HEK293 (cell line): Measurements from ENCODE around the gene SLC39A10.
"Not testable (repeated sequence)": the region's sequence is repeated elsewhere in the genome, so short reads cannot be mapped to it uniquely, and the experiment has no call there.

ENCODE experiments used
- CTCF ChIA-PET: fragments of 350-600 bp; formaldehyde crosslinking; extraction: SDS; loops from one replicate; lab custom pipeline; 2021; ENCODE audit warnings: antibody characterized with exemption; lab: Yijun Ruan, JAX
- POLR2A ChIA-PET: fragments of 300-600 bp; formaldehyde crosslinking; extraction: SDS; loops from one replicate; lab custom pipeline; 2020; ENCODE audit warnings: antibody characterized with exemption, inconsistent platforms; lab: Yijun Ruan, JAX
- H3K27ac ChIP-seq: fragments of 200-500 bp; sonication (Bioruptor generic); 2 replicates; pipeline ENCODE4 v1.5.1; 2014; ENCODE audit warnings: low read depth, low read length, control low read depth, inconsistent platforms; ENCODE audit errors: extremely low read depth
- H3K36me3 ChIP-seq, 2 experiments: fragments of 200-500 bp in 1 of 2; sonication (Bioruptor generic) in 1 of 2; 1 replicate in 1 of 2; 2 replicates in 1 of 2; pipeline ENCODE4 v1.5.1; 2014 to 2017; ENCODE audit warnings: inconsistent platforms in 2 of 2, low read length in 2 of 2; ENCODE audit not compliant: control insufficient read depth in 2 of 2, insufficient read depth in 1 of 2
- H3K4me1 ChIP-seq: fragments of 200-500 bp; sonication (Bioruptor generic); 2 replicates; pipeline ENCODE4 v1.5.1; 2014; ENCODE audit warnings: mild to moderate bottlenecking, low read length, inconsistent platforms; ENCODE audit not compliant: control insufficient read depth, insufficient read depth
- H3K4me3 ChIP-seq: 2 replicates; pipeline ENCODE4 v1.5.1; 2011; ENCODE audit warnings: low read depth, mild to moderate bottlenecking, control low read depth, low read length, moderate library complexity
- H3K9me3 ChIP-seq: fragments of 200-500 bp; sonication (Bioruptor generic); 2 replicates; pipeline ENCODE4 v1.5.1; 2014; ENCODE audit warnings: low read depth, low read length, inconsistent platforms; ENCODE audit not compliant: control insufficient read depth, insufficient read depth
- BCL6B ChIP-seq: fragments of 450-650 bp; formaldehyde crosslinking; IDR thresholded peaks from 2 replicates; pipeline ENCODE4 v1.5.1; 2017; ENCODE audit warnings: missing biosample characterization, missing genetic modification characterization
- HOXA7 ChIP-seq: sonication (generic); formaldehyde crosslinking; IDR thresholded peaks from 2 replicates; pipeline ENCODE4 v1.8.1; 2022; ENCODE audit warnings: missing genetic modification reagents, borderline replicate concordance
- KLF7 ChIP-seq: fragments of 450-650 bp; formaldehyde crosslinking; IDR thresholded peaks from 2 replicates; pipeline ENCODE4 v1.5.1; 2016; ENCODE audit warnings: missing biosample characterization, missing genetic modification characterization, borderline replicate concordance
- KLF8 ChIP-seq: fragments of 450-650 bp; formaldehyde crosslinking; IDR thresholded peaks from 2 replicates; pipeline ENCODE4 v1.5.1; 2016; ENCODE audit warnings: missing biosample characterization, missing genetic modification characterization
- OSR2 ChIP-seq: fragments of 450-650 bp; formaldehyde crosslinking; IDR thresholded peaks from 2 replicates; pipeline ENCODE4 v1.5.1; 2016; ENCODE audit warnings: missing biosample characterization, missing genetic modification characterization
- PATZ1 ChIP-seq: fragments of 450-650 bp; formaldehyde crosslinking; IDR thresholded peaks from 2 replicates; pipeline ENCODE4 v1.5.1; 2016; ENCODE audit warnings: missing biosample characterization, missing genetic modification characterization
- PRDM10 ChIP-seq: fragments of 450-650 bp; formaldehyde crosslinking; IDR thresholded peaks from 2 replicates; pipeline ENCODE4 v1.5.1; 2016; ENCODE audit warnings: missing biosample characterization, missing genetic modification characterization
- RBAK ChIP-seq: fragments of 450-650 bp; formaldehyde crosslinking; IDR thresholded peaks from 2 replicates; pipeline ENCODE4 v1.5.1; 2016; ENCODE audit warnings: missing biosample characterization, missing genetic modification characterization
- YY2 ChIP-seq: fragments of 450-650 bp; formaldehyde crosslinking; IDR thresholded peaks from 2 replicates; pipeline ENCODE4 v1.5.1; 2016; ENCODE audit warnings: missing biosample characterization, missing genetic modification characterization
- ZFHX2 ChIP-seq: fragments of 450-650 bp; formaldehyde crosslinking; conservative IDR thresholded peaks from 2 replicates; pipeline ENCODE4 v1.5.1; 2016; ENCODE audit warnings: missing biosample characterization, missing genetic modification characterization
- ZNF121 ChIP-seq: fragments of 450-650 bp; formaldehyde crosslinking; IDR thresholded peaks from 2 replicates; pipeline ENCODE4 v1.5.1; 2016; ENCODE audit warnings: missing biosample characterization, missing genetic modification characterization
- ZNF174 ChIP-seq: fragments of 450-650 bp; formaldehyde crosslinking; IDR thresholded peaks from 2 replicates; pipeline ENCODE4 v1.5.0; 2017; ENCODE audit warnings: missing biosample characterization, mild to moderate bottlenecking, missing genetic modification characterization
- ZNF175 ChIP-seq: fragments of 450-650 bp; formaldehyde crosslinking; IDR thresholded peaks from 2 replicates; pipeline ENCODE4 v1.5.1; 2016; ENCODE audit warnings: missing biosample characterization, missing genetic modification characterization
- ZNF2 ChIP-seq: fragments of 450-650 bp; formaldehyde crosslinking; IDR thresholded peaks from 2 replicates; pipeline ENCODE4 v1.5.1; 2016; ENCODE audit warnings: missing biosample characterization, missing genetic modification characterization
- ZNF23 ChIP-seq: fragments of 450-650 bp; formaldehyde crosslinking; IDR thresholded peaks from 2 replicates; pipeline ENCODE4 v1.5.1; 2016; ENCODE audit warnings: missing biosample characterization, missing genetic modification characterization, borderline replicate concordance
- ZNF248 ChIP-seq: fragments of 450-650 bp; formaldehyde crosslinking; IDR thresholded peaks from 2 replicates; pipeline ENCODE4 v1.5.1; 2017; ENCODE audit warnings: missing biosample characterization, missing genetic modification characterization
- ZNF266 ChIP-seq: fragments of 450-650 bp; formaldehyde crosslinking; IDR thresholded peaks from 2 replicates; pipeline ENCODE4 v1.5.1; 2016; ENCODE audit warnings: missing biosample characterization, missing genetic modification characterization, low read depth
- ZNF324 ChIP-seq: fragments of 450-650 bp; formaldehyde crosslinking; IDR thresholded peaks from 2 replicates; pipeline ENCODE4 v1.5.1; 2016; ENCODE audit warnings: missing biosample characterization, missing genetic modification characterization
- ZNF335 ChIP-seq: fragments of 450-650 bp; formaldehyde crosslinking; conservative IDR thresholded peaks from 2 replicates; pipeline ENCODE4 v1.5.1; 2016; ENCODE audit warnings: missing biosample characterization, missing genetic modification characterization
- ZNF473 ChIP-seq: fragments of 450-650 bp; formaldehyde crosslinking; IDR thresholded peaks from 2 replicates; pipeline ENCODE4 v1.5.1; 2017; ENCODE audit warnings: missing biosample characterization, missing genetic modification characterization
- ZNF544 ChIP-seq: fragments of 450-650 bp; formaldehyde crosslinking; IDR thresholded peaks from 2 replicates; pipeline ENCODE4 v1.5.0; 2017; ENCODE audit warnings: missing biosample characterization, missing genetic modification characterization
- ZNF596 ChIP-seq: fragments of 450-650 bp; IDR thresholded peaks from 2 replicates; pipeline ENCODE4 v1.5.0; 2018; ENCODE audit warnings: missing biosample characterization, mild to moderate bottlenecking, missing genetic modification characterization, moderate library complexity
- ZNF624 ChIP-seq: fragments of 450-650 bp; formaldehyde crosslinking; IDR thresholded peaks from 2 replicates; pipeline ENCODE4 v1.5.1; 2017; ENCODE audit warnings: missing biosample characterization, missing genetic modification characterization
- ZNF692 ChIP-seq: fragments of 450-650 bp; formaldehyde crosslinking; IDR thresholded peaks from 2 replicates; pipeline ENCODE4 v1.5.1; 2016; ENCODE audit warnings: missing biosample characterization, missing genetic modification characterization
- ZNF785 ChIP-seq: fragments of 450-650 bp; formaldehyde crosslinking; IDR thresholded peaks from 2 replicates; pipeline ENCODE4 v1.5.1; 2016; ENCODE audit warnings: missing biosample characterization, missing genetic modification characterization
- ZNF792 ChIP-seq: fragments of 450-650 bp; formaldehyde crosslinking; IDR thresholded peaks from 2 replicates; pipeline ENCODE4 v1.5.1; 2016; ENCODE audit warnings: missing biosample characterization, missing genetic modification characterization
- ZSCAN30 ChIP-seq: fragments of 450-650 bp; IDR thresholded peaks from 2 replicates; pipeline ENCODE4 v1.5.1; 2018; ENCODE audit warnings: missing biosample characterization, mild to moderate bottlenecking, missing genetic modification characterization, moderate library complexity

The SLC39A10 gene

GRCh38 chr2:195647302-195647701, 9.7 kb upstream of the SLC39A10 start:
- CTCF ChIA-PET = no interaction called here
- Histone ChIP-seq H3K9me3 (no peaks in the 10 kb centered on the region), H3K4me1 (no peaks in the 10 kb centered on the region), H3K4me3 (no peak overlapping the region), H3K36me3 (no peaks in the 10 kb centered on the region)
- POLR2A ChIA-PET = interaction anchor here (1.2 kb wide), 1 partner anchor 9 kb away, joined by 3 read pairs; the partner anchor contains the start of gene SLC39A10
- TF ChIP-seq ZNF335 (tag by site-specific recombination) (no peak), HOXA7 (CRISPR knock-in tag) (no peak), ZNF785 (no peak), ZNF23 (tag by site-specific recombination) (no peak), ZSCAN30 (no peak), ZNF473 (tag by site-specific recombination) (no peak), YY2 (no peak), KLF7 (no peak), BCL6B (tag by site-specific recombination) (no peak), OSR2 (tag by site-specific recombination) (no peak), PRDM10 (tag by site-specific recombination) (no peak), ZFHX2 (no peak)
- TF ChIP-seq, all 188 proteins: peak for 0
- H3K27ac ChIP-seq = no peak overlapping the region

GRCh38 chr2:195648370-195648769, 8.7 kb upstream of the SLC39A10 start:
- H3K4me1 ChIP-seq, H3K4me3 ChIP-seq, H3K27ac ChIP-seq, CTCF ChIA-PET, H3K36me3 ChIP-seq, H3K9me3 ChIP-seq: not testable (repeated sequence)
- POLR2A ChIA-PET = interaction anchor here (1.2 kb wide), 1 partner anchor 8 kb away, joined by 3 read pairs; the partner anchor contains the start of gene SLC39A10

GRCh38 chr2:195648787-195649186, 8.2 kb upstream of the SLC39A10 start:
- Histone ChIP-seq H3K36me3 (no peaks in the 10 kb centered on the region), H3K9me3 (no peaks in the 10 kb centered on the region), H3K4me1 (no peaks in the 10 kb centered on the region), H3K4me3 (no peak overlapping the region), H3K27ac (no peak overlapping the region)
- POLR2A ChIA-PET = no interaction called here
- CTCF ChIA-PET = no interaction called here
- TF ChIP-seq KLF8 (tag by site-specific recombination) = no peak
- no peak for TF ChIP-seq ZNF624 (tag by site-specific recombination)
- no peak for TF ChIP-seq ZNF544
- no peak for TF ChIP-seq ZNF121 (tag by site-specific recombination)
- no peak for TF ChIP-seq RBAK (tag by site-specific recombination)
- TF ChIP-seq ZNF692 (tag by site-specific recombination) = no peak
- TF ChIP-seq ZNF174 (tag by site-specific recombination) = no peak
- no peak for TF ChIP-seq ZNF175 (tag by site-specific recombination)
- TF ChIP-seq ZNF596 (tag by site-specific recombination) = no peak
- TF ChIP-seq ZNF248 (tag by site-specific recombination) = no peak
- no peak for TF ChIP-seq ZNF792 (tag by site-specific recombination)
- TF ChIP-seq PATZ1 (tag by site-specific recombination) = no peak
- no peak for TF ChIP-seq ZNF2
- no peak for TF ChIP-seq ZNF266 (tag by site-specific recombination)
- no peak for TF ChIP-seq ZNF324
